Measurements from ENCODE around the gene PIK3AP1.
A peak's percentile ranks its signal among the peaks of the same experiment; 100 is the strongest.

PIK3AP1 gene

GRCh38 chr10:96714746-96715255, 5.5 kb downstream of the PIK3AP1 start:
- DNase-seq (ENCODE audit: low spot score) (no peak), ATAC-seq (ENCODE audit: low read depth) (no peak)
- peaks cover 2% of the 10 kb centered on the region for H3K27me3 ChIP-seq (ENCODE audit: insufficient read depth, poor library complexity, severe bottlenecking)
- H3K4me1 ChIP-seq (ENCODE audit: insufficient read depth, poor library complexity, severe bottlenecking): no peaks in the 10 kb centered on the region
- TF ChIP-seq CTCF (IDR thresholded peaks at IDR 0.05; ENCODE audit: poor library complexity, severe bottlenecking): no peak
- no peak overlapping the region for H3K4me3 ChIP-seq (ENCODE audit: severe bottlenecking)
- no peak overlapping the region for H3K27ac ChIP-seq (ENCODE audit: poor library complexity, severe bottlenecking)
- no peaks in the 10 kb centered on the region for H3K9me3 ChIP-seq (ENCODE audit: severe bottlenecking)
- no peaks in the 10 kb centered on the region for H3K36me3 ChIP-seq (ENCODE audit: low read depth)

- no peak overlapping the region for H3K4me3 ChIP-seq (ENCODE audit: severe bottlenecking)
- H3K27me3 ChIP-seq (ENCODE audit: insufficient read depth, poor library complexity, severe bottlenecking): no peaks in the 10 kb centered on the region
- no peaks in the 10 kb centered on the region for H3K4me1 ChIP-seq (ENCODE audit: insufficient read depth, poor library complexity, severe bottlenecking)
- H3K27ac ChIP-seq (ENCODE audit: poor library complexity, severe bottlenecking): no peak overlapping the region
- ATAC-seq (ENCODE audit: low read depth) (0 out of 3 replicates have a peak, but pooled peaks have one; percentile 48), DNase-seq (ENCODE audit: low spot score) (no peak)
- H3K9me3 ChIP-seq (ENCODE audit: severe bottlenecking): no peaks in the 10 kb centered on the region
- no peaks in the 10 kb centered on the region for H3K36me3 ChIP-seq (ENCODE audit: low read depth)
- TF ChIP-seq CTCF (IDR thresholded peaks at IDR 0.05; ENCODE audit: poor library complexity, severe bottlenecking): no peak
These were observed 6.2 kb downstream of the PIK3AP1 start for GRCh38 chr10:96714031-96714590.

GRCh38 chr10:96712662-96713271, 7.5 kb downstream of the PIK3AP1 start:
- Histone ChIP-seq H3K27ac (ENCODE audit: poor library complexity, severe bottlenecking) (no peak overlapping the region), H3K27me3 (ENCODE audit: insufficient read depth, poor library complexity, severe bottlenecking) (no peaks in the 10 kb centered on the region), H3K36me3 (ENCODE audit: low read depth) (no peaks in the 10 kb centered on the region), H3K9me3 (ENCODE audit: severe bottlenecking) (no peaks in the 10 kb centered on the region), H3K4me1 (ENCODE audit: insufficient read depth, poor library complexity, severe bottlenecking) (no peaks in the 10 kb centered on the region), H3K4me3 (ENCODE audit: severe bottlenecking) (no peak overlapping the region)
- no peak for DNase-seq (ENCODE audit: low spot score)
- TF ChIP-seq CTCF (IDR thresholded peaks at IDR 0.05; ENCODE audit: poor library complexity, severe bottlenecking): no peak
- ATAC-seq (ENCODE audit: low read depth): no peak

- DNase-seq (ENCODE audit: low spot score): no peak
- H3K27me3 ChIP-seq (ENCODE audit: insufficient read depth, poor library complexity, severe bottlenecking): no peaks in the 10 kb centered on the region
- no peaks in the 10 kb centered on the region for H3K4me1 ChIP-seq (ENCODE audit: insufficient read depth, poor library complexity, severe bottlenecking)
- no peak overlapping the region for H3K4me3 ChIP-seq (ENCODE audit: severe bottlenecking)
- H3K9me3 ChIP-seq (ENCODE audit: severe bottlenecking): no peaks in the 10 kb centered on the region
- H3K36me3 ChIP-seq (ENCODE audit: low read depth): no peaks in the 10 kb centered on the region
- no peak for TF ChIP-seq CTCF (IDR thresholded peaks at IDR 0.05; ENCODE audit: poor library complexity, severe bottlenecking)
- no peak overlapping the region for H3K27ac ChIP-seq (ENCODE audit: poor library complexity, severe bottlenecking)
- ATAC-seq (ENCODE audit: low read depth): no peak
These were observed 9.1 kb downstream of the PIK3AP1 start for GRCh38 chr10:96711048-96711728.
